SU-DHL-6 (cell line): ENCODE results near the gene EYS.
"Not testable (repeated sequence)": the region's sequence is repeated elsewhere in the genome, so short reads cannot be mapped to it uniquely, and the experiment has no call there.

ENCODE experiments used
- H2AFZ ChIP-seq: fragments of 200-600 bp; sonication (generic); 2 replicates; pipeline ENCODE4 v1.6.1; 2014; ENCODE audit warnings: low read depth, mild to moderate bottlenecking, moderate library complexity, mixed read lengths, antibody characterized with exemption, low read length; ENCODE audit not compliant: severe bottlenecking
- H3F3A ChIP-seq: fragments of 200-600 bp; shearing (Covaris generic); 2 replicates; pipeline ENCODE4 v1.6.0; 2016; ENCODE audit warnings: antibody characterized with exemption, mild to moderate bottlenecking; ENCODE audit not compliant: insufficient read depth
- H3K27ac ChIP-seq: fragments of 200-600 bp; sonication (generic); 2 replicates; pipeline ENCODE4 v1.5.1; 2016; ENCODE audit warnings: low read depth, mild to moderate bottlenecking, low read length, moderate library complexity, mixed read lengths
- H3K27me3 ChIP-seq: fragments of 200-600 bp; sonication (generic), shearing (Covaris generic); 2 replicates; pipeline ENCODE4 v1.6.0; 2014; ENCODE audit warnings: mild to moderate bottlenecking, low read length
- H3K36me3 ChIP-seq: fragments of 200-600 bp; sonication (generic); 2 replicates; pipeline ENCODE4 v1.6.1; 2014; ENCODE audit warnings: mild to moderate bottlenecking, low read length, mixed read lengths
- H3K4me2 ChIP-seq: fragments of 300-600, 200-600 bp; shearing (Covaris generic), sonication (generic); 2 replicates; pipeline ENCODE4 v1.6.0; 2014; ENCODE audit warnings: low read length, low read depth, mild to moderate bottlenecking; ENCODE audit not compliant: poor library complexity, severe bottlenecking
- H3K4me3 ChIP-seq: fragments of 200-600 bp; sonication (generic); 2 replicates; pipeline ENCODE4 v1.5.1; 2014; ENCODE audit warnings: antibody characterized with exemption, low read length, mild to moderate bottlenecking, mixed read lengths; ENCODE audit not compliant: insufficient read depth, poor library complexity, severe bottlenecking
- H3K79me2 ChIP-seq: fragments of 200-600 bp; sonication (generic); 2 replicates; pipeline ENCODE4 v1.6.1; 2014; ENCODE audit warnings: mild to moderate bottlenecking, low read length, moderate library complexity; ENCODE audit not compliant: insufficient read depth
- H3K9ac ChIP-seq: fragments of 200-600 bp; sonication (generic); 2 replicates; pipeline ENCODE4 v1.7.0; 2014; ENCODE audit warnings: mild to moderate bottlenecking, low read length
- H3K9me2 ChIP-seq: fragments of 200-600 bp; sonication (generic); replicated peaks from 2 replicates; pipeline ENCODE4 v1.6.1; 2014; ENCODE audit warnings: low read length; ENCODE audit not compliant: insufficient read depth
- H3K9me3 ChIP-seq: fragments of 200-600 bp; sonication (generic); 2 replicates; pipeline ENCODE4 v1.6.1; 2014; ENCODE audit warnings: low read length, mixed read lengths; ENCODE audit not compliant: insufficient read depth
- H4K20me1 ChIP-seq: fragments of 200-600 bp; sonication (generic); 2 replicates; pipeline ENCODE4 v1.6.1; 2014; ENCODE audit warnings: low read depth, mild to moderate bottlenecking, antibody characterized with exemption, low read length, moderate library complexity, mixed read lengths
- EZH2phosphoT487 ChIP-seq: fragments of 200-600 bp; sonication (generic), shearing (Covaris generic); conservative IDR thresholded peaks from 2 replicates; pipeline ENCODE4 v1.6.1; 2018; ENCODE audit warnings: mild to moderate bottlenecking, antibody characterized with exemption, low read length, moderate library complexity, mixed read lengths
- TF ChIP-seq, protein P1 (sequence below): fragments of 200-600 bp; sonication (generic); IDR thresholded peaks from one replicate; pipeline ENCODE4 v1.5.1; 2017; ENCODE audit warnings: antibody characterized with exemption, mild to moderate bottlenecking, low read length, moderate library complexity; ENCODE audit not compliant: insufficient read depth, poor library complexity, severe bottlenecking

Gene EYS

DNA sequence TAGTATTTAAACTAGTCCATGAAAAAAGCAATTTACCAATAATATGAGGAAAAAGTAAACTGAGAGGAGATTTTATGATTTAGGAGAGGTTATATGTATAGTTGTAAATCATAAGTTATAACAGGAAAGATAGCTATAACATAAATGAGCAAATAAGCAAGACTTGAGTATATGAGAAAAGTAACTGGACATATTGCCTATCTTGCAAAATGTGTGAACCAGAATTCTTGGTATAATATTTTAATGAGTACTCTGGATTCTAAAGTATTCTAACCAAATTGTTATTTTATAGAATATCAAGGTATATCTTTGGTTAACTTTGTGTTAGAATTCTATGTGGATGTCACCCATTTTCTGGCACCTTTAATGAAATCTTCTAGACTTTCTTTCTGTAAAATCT is 1946.8 kb downstream of the EYS start:
- H3F3A ChIP-seq: no peaks in the 10 kb centered on the region
- H3K27me3 ChIP-seq: no peaks in the 10 kb centered on the region
- H3K79me2 ChIP-seq: no peaks in the 10 kb centered on the region
- H3K9me3 ChIP-seq: 0 out of 2 replicates have a peak, but pooled peaks cover 3% of the 10 kb centered on the region
- no peak overlapping the region for H3K4me2 ChIP-seq
- H4K20me1 ChIP-seq: no peaks in the 10 kb centered on the region
- no peak overlapping the region for H3K9ac ChIP-seq
- no peaks in the 10 kb centered on the region for H3K36me3 ChIP-seq
- no peaks in the 10 kb centered on the region for H3K9me2 ChIP-seq
- no peak overlapping the region for H3K4me3 ChIP-seq
- TF ChIP-seq EZH2phosphoT487: no peak
- TF ChIP-seq, protein P1, sequence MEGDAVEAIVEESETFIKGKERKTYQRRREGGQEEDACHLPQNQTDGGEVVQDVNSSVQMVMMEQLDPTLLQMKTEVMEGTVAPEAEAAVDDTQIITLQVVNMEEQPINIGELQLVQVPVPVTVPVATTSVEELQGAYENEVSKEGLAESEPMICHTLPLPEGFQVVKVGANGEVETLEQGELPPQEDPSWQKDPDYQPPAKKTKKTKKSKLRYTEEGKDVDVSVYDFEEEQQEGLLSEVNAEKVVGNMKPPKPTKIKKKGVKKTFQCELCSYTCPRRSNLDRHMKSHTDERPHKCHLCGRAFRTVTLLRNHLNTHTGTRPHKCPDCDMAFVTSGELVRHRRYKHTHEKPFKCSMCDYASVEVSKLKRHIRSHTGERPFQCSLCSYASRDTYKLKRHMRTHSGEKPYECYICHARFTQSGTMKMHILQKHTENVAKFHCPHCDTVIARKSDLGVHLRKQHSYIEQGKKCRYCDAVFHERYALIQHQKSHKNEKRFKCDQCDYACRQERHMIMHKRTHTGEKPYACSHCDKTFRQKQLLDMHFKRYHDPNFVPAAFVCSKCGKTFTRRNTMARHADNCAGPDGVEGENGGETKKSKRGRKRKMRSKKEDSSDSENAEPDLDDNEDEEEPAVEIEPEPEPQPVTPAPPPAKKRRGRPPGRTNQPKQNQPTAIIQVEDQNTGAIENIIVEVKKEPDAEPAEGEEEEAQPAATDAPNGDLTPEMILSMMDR: no peak
- H2AFZ ChIP-seq: no peak overlapping the region
- no peak overlapping the region for H3K27ac ChIP-seq

DNA sequence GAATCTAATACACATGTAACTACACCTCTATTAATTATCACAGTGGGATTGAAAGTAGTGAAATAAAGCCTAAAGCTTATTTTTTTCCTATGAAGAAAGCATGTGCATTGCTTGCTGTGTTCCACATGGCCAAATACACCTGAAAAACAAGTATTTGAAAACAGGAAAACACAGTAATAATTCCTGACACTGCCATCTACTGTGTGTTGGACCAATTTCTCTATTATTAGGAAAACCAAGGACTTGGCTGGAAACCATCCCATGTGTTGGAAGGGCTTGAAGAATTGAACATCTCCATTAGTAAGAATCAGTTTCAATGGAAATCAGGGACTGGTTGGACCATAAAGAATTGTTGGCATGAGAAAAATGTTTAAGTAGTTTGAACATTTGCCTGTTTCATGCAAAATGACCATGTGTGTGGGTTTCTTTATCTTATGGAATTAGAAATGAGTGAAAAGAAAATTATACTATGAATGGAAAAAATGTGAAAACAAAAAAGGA is 1947.4 kb downstream of the EYS start:
- H3K9me2 ChIP-seq: no peaks in the 10 kb centered on the region
- no peak overlapping the region for H3K4me3 ChIP-seq
- H3K9ac ChIP-seq: no peak overlapping the region
- H3K4me2 ChIP-seq: no peak overlapping the region
- H3K9me3 ChIP-seq: 0 out of 2 replicates have a peak, but pooled peaks cover 3% of the 10 kb centered on the region
- TF ChIP-seq, protein P1: no peak
- TF ChIP-seq EZH2phosphoT487: no peak
- no peak overlapping the region for H3K27ac ChIP-seq
- H3K36me3 ChIP-seq: no peaks in the 10 kb centered on the region
- H3K79me2 ChIP-seq: no peaks in the 10 kb centered on the region
- no peaks in the 10 kb centered on the region for H3F3A ChIP-seq
- no peaks in the 10 kb centered on the region for H3K27me3 ChIP-seq
- H2AFZ ChIP-seq: no peak overlapping the region
- no peaks in the 10 kb centered on the region for H4K20me1 ChIP-seq

DNA sequence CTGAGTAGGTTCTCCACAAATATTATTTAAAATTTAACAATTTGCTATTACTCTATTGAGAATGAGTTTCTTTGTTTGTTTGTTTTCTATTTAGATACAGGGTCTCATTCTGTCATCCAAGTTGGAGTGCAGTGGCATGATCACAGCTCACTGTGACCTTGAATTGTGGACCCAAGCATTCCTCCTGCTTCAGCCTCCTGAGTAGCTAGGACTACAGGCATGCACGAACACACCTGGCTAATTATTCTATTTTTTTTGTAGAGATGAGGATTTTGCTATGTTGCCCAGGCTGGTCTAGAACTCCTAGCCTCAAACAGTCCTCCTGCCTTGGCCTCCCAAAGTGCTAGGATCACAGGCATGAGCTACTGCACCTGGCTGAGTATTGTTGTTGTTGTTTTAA is 1949.2 kb downstream of the EYS start:
- Histone ChIP-seq H3K27ac (no peak overlapping the region), H3K9ac (no peak overlapping the region), H4K20me1 (no peaks in the 10 kb centered on the region), H3K27me3 (no peaks in the 10 kb centered on the region), H3K9me3 (0 out of 2 replicates have a peak, but pooled peaks cover 3% of the 10 kb centered on the region), H3K36me3 (no peaks in the 10 kb centered on the region), H3K9me2 (no peaks in the 10 kb centered on the region), H3K4me3 (no peak overlapping the region), H3K79me2 (no peaks in the 10 kb centered on the region), H2AFZ (no peak overlapping the region), H3K4me2 (no peak overlapping the region), H3F3A (no peaks in the 10 kb centered on the region)
- TF ChIP-seq, protein P1: no peak
- no peak for TF ChIP-seq EZH2phosphoT487

DNA sequence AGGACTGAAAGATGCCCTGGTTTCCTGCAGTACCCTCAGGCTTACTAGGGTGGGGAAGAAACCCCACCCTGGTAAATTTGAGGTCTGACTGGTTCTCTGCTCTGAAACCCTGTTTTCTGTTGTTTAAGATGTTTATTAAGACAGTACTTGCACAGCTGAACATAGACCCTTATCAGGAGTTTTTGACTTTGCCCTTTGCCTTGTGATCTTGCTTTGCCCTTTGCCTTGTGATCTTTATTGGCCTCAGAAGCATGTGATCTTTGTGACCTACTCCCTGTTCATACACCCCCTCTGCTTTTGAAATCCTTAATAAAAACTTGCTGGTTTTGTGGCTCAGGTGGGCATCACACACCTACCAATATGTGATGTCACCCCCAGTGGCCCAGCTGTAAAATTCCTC is 1949.8 kb downstream of the EYS start:
- not testable (repeated sequence) for H3K9me2 ChIP-seq, H3K27me3 ChIP-seq, H3K9me3 ChIP-seq, H2AFZ ChIP-seq, H3K36me3 ChIP-seq, H3K27ac ChIP-seq, H3K4me2 ChIP-seq, H3K79me2 ChIP-seq, H3F3A ChIP-seq, H3K4me3 ChIP-seq, H3K9ac ChIP-seq, H4K20me1 ChIP-seq
